Tibial nerve (tissue), 4 donors: ENCODE measurements around the gene SNX32.

Source experiments
- EP300 ChIP-seq, 2 donors: sonication (generic); formaldehyde crosslinking; IDR thresholded peaks; one replicate each; pipeline ENCODE4 v1.6.1; 2017; ENCODE audit warnings: antibody characterized with exemption in 2 of 2, mild to moderate bottlenecking in 1 of 2
- POLR2A ChIP-seq, 2 donors: fragments of 450-650 bp; IDR thresholded peaks; one replicate each; pipeline ENCODE4 v1.6.1; 2017; ENCODE audit warnings: antibody characterized with exemption in 2 of 2, mild to moderate bottlenecking in 2 of 2, moderate library complexity in 2 of 2
- TF ChIP-seq, protein P1 (sequence below), 5 experiments: fragments of 200-600 bp in 3 of 5; fragments of 450-650 bp in 2 of 5; sonication (generic) in 3 of 5; IDR thresholded peaks; one replicate each; pipeline ENCODE4 v1.5.1; 2016 to 2019; ENCODE audit warnings: antibody characterized with exemption in 5 of 5, mild to moderate bottlenecking in 3 of 5, moderate library complexity in 2 of 5

DNA sequence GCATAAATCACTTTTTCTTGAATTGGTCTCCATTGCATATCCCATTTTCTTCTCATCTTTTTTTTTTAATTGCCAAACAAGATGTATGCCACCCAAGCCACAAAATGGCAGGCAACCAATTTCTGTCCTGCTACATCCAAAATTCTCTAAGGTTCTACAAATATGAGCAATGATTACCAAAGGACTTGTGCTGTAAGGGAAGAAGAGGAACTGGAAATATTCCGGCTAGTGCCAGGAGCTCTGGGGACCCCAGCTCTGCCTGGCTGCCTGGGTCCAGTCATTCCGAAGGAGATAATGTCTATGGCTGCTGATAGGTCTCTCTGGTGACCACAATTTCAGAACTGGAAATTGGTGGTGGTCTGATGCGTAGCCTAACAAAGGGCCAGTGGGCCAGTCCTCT lies 17.1 kb upstream of the SNX32 start:
- TF ChIP-seq, protein P1, sequence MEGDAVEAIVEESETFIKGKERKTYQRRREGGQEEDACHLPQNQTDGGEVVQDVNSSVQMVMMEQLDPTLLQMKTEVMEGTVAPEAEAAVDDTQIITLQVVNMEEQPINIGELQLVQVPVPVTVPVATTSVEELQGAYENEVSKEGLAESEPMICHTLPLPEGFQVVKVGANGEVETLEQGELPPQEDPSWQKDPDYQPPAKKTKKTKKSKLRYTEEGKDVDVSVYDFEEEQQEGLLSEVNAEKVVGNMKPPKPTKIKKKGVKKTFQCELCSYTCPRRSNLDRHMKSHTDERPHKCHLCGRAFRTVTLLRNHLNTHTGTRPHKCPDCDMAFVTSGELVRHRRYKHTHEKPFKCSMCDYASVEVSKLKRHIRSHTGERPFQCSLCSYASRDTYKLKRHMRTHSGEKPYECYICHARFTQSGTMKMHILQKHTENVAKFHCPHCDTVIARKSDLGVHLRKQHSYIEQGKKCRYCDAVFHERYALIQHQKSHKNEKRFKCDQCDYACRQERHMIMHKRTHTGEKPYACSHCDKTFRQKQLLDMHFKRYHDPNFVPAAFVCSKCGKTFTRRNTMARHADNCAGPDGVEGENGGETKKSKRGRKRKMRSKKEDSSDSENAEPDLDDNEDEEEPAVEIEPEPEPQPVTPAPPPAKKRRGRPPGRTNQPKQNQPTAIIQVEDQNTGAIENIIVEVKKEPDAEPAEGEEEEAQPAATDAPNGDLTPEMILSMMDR (IDR thresholded peaks at IDR 0.05) = no peak
- TF ChIP-seq POLR2A (IDR thresholded peaks at IDR 0.05) (no peak), EP300 (IDR thresholded peaks at IDR 0.05) (no peak)
